Caco-2 (cell line): Measurements from ENCODE around the gene TMEM30A. TPM values are rescaled to one million over a fixed set of nuclear protein-coding genes. Genes with fewer than 3 reads are reported as not detected.
A peak's percentile ranks its signal among the peaks of the same experiment; 100 is the strongest.

Source experiments
- BruUV-seq: library from RNA; stranded (reverse); fragments of 400-500 nt; replicated peaks from 2 replicates; lab custom pipeline; 2021; lab: Mats Ljungman, UMichigan
- CTCF ChIA-PET: fragments of 300-600 bp; sonication (Branson Sonifier 250); formaldehyde crosslinking; loops from one replicate; lab custom pipeline; 2022; ENCODE audit warnings: antibody characterized with exemption; lab: Charles Lee
- POLR2A ChIA-PET: fragments of 300-600 bp; sonication (Branson Sonifier 250); formaldehyde crosslinking; loops from one replicate; lab custom pipeline; 2022; ENCODE audit warnings: antibody characterized with exemption; lab: Charles Lee
- DNase-seq, 2 experiments: peaks; one replicate each; pipeline versions ENCODE4 v3.0.0 to v3.0.0-alpha.2; 2020 to 2022
- H3K27me3 ChIP-seq: replicated peaks from 2 replicates; pipeline ENCODE4 v1.6.0; 2011; ENCODE audit warnings: low read length; ENCODE audit not compliant: control insufficient read depth, insufficient read depth
- H3K36me3 ChIP-seq: 2 replicates; pipeline ENCODE4 v1.5.1; 2011; ENCODE audit warnings: low read length; ENCODE audit not compliant: control insufficient read depth, insufficient read depth
- H3K4me1 ChIP-seq: fragments of 250-450 bp; sonication (Bioruptor Pico); 2 replicates; pipeline ENCODE4 v1.5.1; 2020; ENCODE audit warnings: mild to moderate bottlenecking
- H3K4me3 ChIP-seq: 2 replicates; pipeline ENCODE4 v1.5.1; 2011; ENCODE audit warnings: low read depth, mild to moderate bottlenecking, control low read depth, low read length
- H3K9me3 ChIP-seq: fragments of 250-450 bp; sonication (Bioruptor Pico); 2 replicates; pipeline ENCODE4 v1.5.1; 2020; ENCODE audit warnings: mild to moderate bottlenecking, moderate library complexity
- H3K27ac Mint-ChIP-seq: one replicate; pipeline ENCODE4 v1.8.0; 2022; ENCODE audit warnings: mixed read lengths; ENCODE audit not compliant: unreplicated experiment
- H3K27me3 Mint-ChIP-seq: one replicate; pipeline ENCODE4 v1.8.0; 2022; ENCODE audit warnings: mixed read lengths; ENCODE audit not compliant: insufficient read depth, unreplicated experiment
- H3K36me3 Mint-ChIP-seq: one replicate; pipeline ENCODE4 v1.8.0; 2022; ENCODE audit warnings: mild to moderate bottlenecking, mixed read lengths; ENCODE audit not compliant: insufficient read depth, unreplicated experiment
- H3K4me1 Mint-ChIP-seq: one replicate; pipeline ENCODE4 v1.8.0; 2022; ENCODE audit warnings: low read depth, mixed read lengths; ENCODE audit not compliant: unreplicated experiment
- H3K4me3 Mint-ChIP-seq: one replicate; pipeline ENCODE4 v1.8.0; 2022; ENCODE audit warnings: mild to moderate bottlenecking, moderate library complexity, mixed read lengths; ENCODE audit not compliant: unreplicated experiment
- H3K9me3 Mint-ChIP-seq: one replicate; pipeline ENCODE4 v1.8.0; 2022; ENCODE audit warnings: mixed read lengths; ENCODE audit not compliant: unreplicated experiment
- intact Hi-C: fragments of 100-400 bp; cut with micrococcal nuclease; formaldehyde crosslinking; loops from one replicate; pipeline ENCODE4 v1.10.0; 2022; ENCODE audit not compliant: unreplicated experiment
- total RNA-seq: library from RNA; stranded (reverse); gene quantifications from 2 replicates; pipeline ENCODE4 v1.2.3, GENCODE V29; 2022
- TF ChIP-seq, protein P1 (sequence below), 2 experiments: fragments of 200-600 bp in 1 of 2; IDR thresholded peaks; 1 replicate in 1 of 2; 2 replicates in 1 of 2; pipeline versions ENCODE4 v1.5.1 to v1.8.0; 2011 to 2022; ENCODE audit warnings: antibody characterized with exemption in 1 of 2, control low read depth in 1 of 2, inconsistent platforms in 1 of 2, low read depth in 1 of 2, low read length in 1 of 2, mild to moderate bottlenecking in 1 of 2, moderate library complexity in 1 of 2; ENCODE audit not compliant: insufficient read depth in 1 of 2, severe bottlenecking in 1 of 2, unreplicated experiment in 1 of 2

The TMEM30A gene
- total RNA-seq, 1 experiment from 2014 or later: 55.8 TPM

DNA sequence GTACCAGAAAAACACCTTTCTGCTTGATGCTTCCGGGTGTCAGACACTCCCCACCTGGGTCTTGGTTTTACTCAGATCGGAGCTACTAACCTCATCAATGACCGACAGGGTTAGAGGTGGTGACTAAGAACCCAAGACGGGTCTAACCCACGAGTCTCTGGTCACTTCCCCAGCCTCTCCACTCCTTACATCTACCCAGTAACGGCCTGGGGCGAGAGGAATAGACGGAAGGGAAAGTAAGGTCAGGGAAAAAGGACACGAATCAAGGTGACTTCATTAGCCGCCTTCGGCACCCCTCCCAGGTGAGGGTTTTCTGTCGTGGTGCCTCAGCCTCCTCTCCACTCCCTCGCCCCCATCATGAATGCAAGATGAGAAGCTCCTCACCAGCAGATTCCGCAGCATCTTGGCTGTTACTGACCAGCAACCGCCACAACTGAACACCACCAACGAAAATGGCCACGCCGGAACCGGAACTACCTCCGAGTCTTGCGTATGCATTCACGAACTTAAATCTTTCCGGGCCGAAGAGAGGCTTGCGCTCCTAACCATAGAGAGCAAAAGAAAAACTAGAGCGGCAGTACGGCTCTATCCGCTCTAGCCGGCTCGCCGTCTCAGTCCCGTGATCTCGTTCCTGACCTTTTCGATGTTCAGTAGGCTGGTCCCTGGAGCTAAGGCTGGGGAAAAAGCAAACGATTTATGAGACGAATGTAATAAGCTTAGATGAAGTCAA lies 41.1 kb downstream of the TMEM30A start, which contains the start of gene COX7A2:
COX7A2 (minus strand) TSS at position 469 of the 730 bp plus-strand sequence; CDS start at position 402, 67 bp downstream.
- peaks cover 3% of the 10 kb centered on the region; the same call in 1 of the 2 replicates for H3K4me1 ChIP-seq
- intact Hi-C loops: loop anchor here (1.0 kb wide), 1 partner anchor 42 kb away; no protein-coding TSS in a partner anchor
- Mint-ChIP-seq H3K4me3 (peak within 1 kb of the TSS; percentile 99), H3K36me3 (peaks cover 38% of the 10 kb centered on the region), H3K27me3 (no peaks in the 10 kb centered on the region), H3K4me1 (no peaks in the 10 kb centered on the region), H3K9me3 (no peaks in the 10 kb centered on the region), H3K27ac (peak within 1 kb of the TSS; percentile 100)
- ChIA-PET CTCF (interaction anchor here (1.2 to 1.4 kb wide), 2 partner anchors 281 to 359 kb away, joined by 3 to 4 read pairs; no protein-coding TSS in a partner anchor), POLR2A (interaction anchor here (0.5 to 1.0 kb wide), 5 partner anchors 17 to 1589 kb away, joined by 4 to 6 read pairs (median 4); partner anchors contain the start of genes SENP6, SLC17A5 and TMEM30A)
- peak; percentile 89 to 92 for DNase-seq
- no peaks in the 10 kb centered on the region for H3K27me3 ChIP-seq
- H3K9me3 ChIP-seq: no peaks in the 10 kb centered on the region
- TF ChIP-seq, protein P1, sequence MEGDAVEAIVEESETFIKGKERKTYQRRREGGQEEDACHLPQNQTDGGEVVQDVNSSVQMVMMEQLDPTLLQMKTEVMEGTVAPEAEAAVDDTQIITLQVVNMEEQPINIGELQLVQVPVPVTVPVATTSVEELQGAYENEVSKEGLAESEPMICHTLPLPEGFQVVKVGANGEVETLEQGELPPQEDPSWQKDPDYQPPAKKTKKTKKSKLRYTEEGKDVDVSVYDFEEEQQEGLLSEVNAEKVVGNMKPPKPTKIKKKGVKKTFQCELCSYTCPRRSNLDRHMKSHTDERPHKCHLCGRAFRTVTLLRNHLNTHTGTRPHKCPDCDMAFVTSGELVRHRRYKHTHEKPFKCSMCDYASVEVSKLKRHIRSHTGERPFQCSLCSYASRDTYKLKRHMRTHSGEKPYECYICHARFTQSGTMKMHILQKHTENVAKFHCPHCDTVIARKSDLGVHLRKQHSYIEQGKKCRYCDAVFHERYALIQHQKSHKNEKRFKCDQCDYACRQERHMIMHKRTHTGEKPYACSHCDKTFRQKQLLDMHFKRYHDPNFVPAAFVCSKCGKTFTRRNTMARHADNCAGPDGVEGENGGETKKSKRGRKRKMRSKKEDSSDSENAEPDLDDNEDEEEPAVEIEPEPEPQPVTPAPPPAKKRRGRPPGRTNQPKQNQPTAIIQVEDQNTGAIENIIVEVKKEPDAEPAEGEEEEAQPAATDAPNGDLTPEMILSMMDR (IDR thresholded peaks at IDR 0.05; ENCODE audit: insufficient read depth in 1 of 2, low read depth in 1 of 2, low read length in 1 of 2, severe bottlenecking in 1 of 2, unreplicated experiment in 1 of 2): no peak
- peak within 1 kb of the TSS; percentile 54 for H3K4me3 ChIP-seq
- BruUV-seq: TSS peak; percentile 67
- H3K36me3 ChIP-seq: 0 out of 2 replicates have a peak, but pooled peaks cover 1% of the 10 kb centered on the region

DNA sequence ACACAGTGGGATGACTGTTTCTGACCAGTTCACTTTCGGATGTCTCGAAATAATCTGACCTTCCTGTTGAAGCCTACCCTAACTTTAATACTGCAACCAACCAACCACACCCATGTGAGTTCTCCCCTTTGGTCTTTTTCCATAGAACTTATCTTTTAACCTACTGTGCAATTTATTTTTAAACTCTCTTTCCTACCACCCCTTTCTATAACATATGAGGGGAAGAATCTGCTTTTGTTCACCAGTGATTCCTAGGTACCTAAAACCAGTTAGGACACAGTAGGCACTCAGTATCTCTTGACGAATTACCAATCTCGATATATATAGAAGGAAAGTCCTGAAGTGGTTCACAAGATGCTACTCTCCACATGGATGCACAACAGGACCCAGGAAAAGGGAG lies 48.0 kb downstream of the TMEM30A start:
- Histone ChIP-seq H3K36me3 (0 out of 2 replicates have a peak, but pooled peaks cover 1% of the 10 kb centered on the region), H3K4me3 (no peak overlapping the region), H3K27me3 (no peaks in the 10 kb centered on the region), H3K9me3 (no peaks in the 10 kb centered on the region), H3K4me1 (no peaks in the 10 kb centered on the region)
- ChIA-PET POLR2A (no interaction called here), CTCF (no interaction called here)
- Mint-ChIP-seq H3K36me3 (peaks cover 40% of the 10 kb centered on the region), H3K9me3 (no peaks in the 10 kb centered on the region), H3K4me1 (no peaks in the 10 kb centered on the region), H3K27ac (no peak overlapping the region), H3K4me3 (no peak overlapping the region), H3K27me3 (no peaks in the 10 kb centered on the region)
- intact Hi-C loops: no loop called here
- TF ChIP-seq, protein P1 (IDR thresholded peaks at IDR 0.05; ENCODE audit: insufficient read depth in 1 of 2, low read depth in 1 of 2, low read length in 1 of 2, severe bottlenecking in 1 of 2, unreplicated experiment in 1 of 2): no peak
- no TSS peak for BruUV-seq
- no peak for DNase-seq

DNA sequence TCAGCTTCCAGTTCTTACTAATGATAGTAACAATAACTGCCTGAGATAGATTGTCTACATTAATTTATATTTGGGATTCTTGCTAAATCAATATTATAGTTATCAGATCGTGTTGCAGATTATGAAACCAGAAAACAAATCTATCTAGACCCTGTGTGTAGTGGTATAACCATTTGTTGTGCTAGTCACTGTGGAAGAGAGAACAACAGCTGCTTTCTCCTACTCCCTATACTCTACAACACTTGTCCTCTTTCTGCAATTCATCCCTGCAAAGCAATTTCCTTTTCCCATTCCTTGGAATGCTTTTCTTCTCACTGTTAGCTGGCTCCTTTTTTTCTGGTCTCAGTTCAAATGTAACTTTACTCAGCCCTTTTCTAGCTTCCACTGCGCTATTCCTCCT lies 49.3 kb downstream of the TMEM30A start:
- CTCF ChIA-PET: no interaction called here
- Mint-ChIP-seq H3K27ac (no peak overlapping the region), H3K4me1 (no peaks in the 10 kb centered on the region), H3K4me3 (no peak overlapping the region), H3K27me3 (no peaks in the 10 kb centered on the region), H3K9me3 (no peaks in the 10 kb centered on the region), H3K36me3 (peaks cover 30% of the 10 kb centered on the region)
- Histone ChIP-seq H3K9me3 (no peaks in the 10 kb centered on the region), H3K4me3 (no peak overlapping the region), H3K4me1 (no peaks in the 10 kb centered on the region), H3K27me3 (no peaks in the 10 kb centered on the region), H3K36me3 (0 out of 2 replicates have a peak, but pooled peaks cover 1% of the 10 kb centered on the region)
- no peak for DNase-seq
- intact Hi-C loops: no loop called here
- POLR2A ChIA-PET: no interaction called here
- TF ChIP-seq, protein P1 (IDR thresholded peaks at IDR 0.05; ENCODE audit: insufficient read depth in 1 of 2, low read depth in 1 of 2, low read length in 1 of 2, severe bottlenecking in 1 of 2, unreplicated experiment in 1 of 2): no peak
- BruUV-seq: no TSS peak
